Measurements from ENCODE around the gene RGS17. TPM values are rescaled to one million over a fixed set of nuclear protein-coding genes. Genes with fewer than 3 reads are reported as not detected.

The RGS17 gene
- total RNA-seq, 1 experiment from 2014 or later = 0.70 TPM

GRCh38 chr6:152981989-152982903 is 148.8 kb downstream of the RGS17 start:
- BruUV-seq (replicated peaks) = TSS peak; percentile 29
- Histone ChIP-seq H3K4me1 (replicated peaks; ENCODE audit: insufficient read depth) (peaks cover 37% of the 10 kb centered on the region), H4K20me1 (ENCODE audit: insufficient read depth) (peaks cover 28% of the 10 kb centered on the region), H3K9me2 (ENCODE audit: insufficient read depth) (no peaks in the 10 kb centered on the region), H2AFZ (peak overlapping the region; percentile 65; the same call in 1 of the 2 replicates), H3K27me3 (ENCODE audit: insufficient read depth, low read depth) (no peaks in the 10 kb centered on the region), H3K4me3 (peak overlapping the region; percentile 87), H3K79me2 (ENCODE audit: low read depth) (peaks cover 84% of the 10 kb centered on the region), H3K9me3 (ENCODE audit: insufficient read depth, low read depth) (no peaks in the 10 kb centered on the region), H3K4me2 (peak overlapping the region; percentile 80), H3K27ac (no peak overlapping the region), H3K36me3 (ENCODE audit: low read depth) (peaks cover 7% of the 10 kb centered on the region; the same call in 1 of the 2 replicates), H3F3A (ENCODE audit: insufficient read depth, low read depth) (peaks cover 23% of the 10 kb centered on the region)
- ChIA-PET CTCF (interaction anchor here (0.9 kb wide), 1 partner anchor 28 kb away, joined by 3 read pairs; no protein-coding TSS in a partner anchor), POLR2A (ENCODE audit: unreplicated experiment) (interaction anchor here (0.6 kb wide), 2 partner anchors 34 to 707 kb away, joined by 3 to 5 read pairs; no protein-coding TSS in a partner anchor)
- intact Hi-C loops (cut with micrococcal nuclease; ENCODE audit: unreplicated experiment) = no loop called here
- TF ChIP-seq EZH2 (IDR thresholded peaks at IDR 0.05; ENCODE audit: low read depth) = no peak
- no peak for DNase-seq

- no TSS peak for BruUV-seq (replicated peaks)
- CTCF ChIA-PET = no interaction called here
- peaks cover 26% of the 10 kb centered on the region for H4K20me1 ChIP-seq (ENCODE audit: insufficient read depth)
- peak overlapping the region; percentile 80 for H3K4me2 ChIP-seq
- H3K27ac ChIP-seq = no peak overlapping the region
- intact Hi-C loops (cut with micrococcal nuclease; ENCODE audit: unreplicated experiment) = no loop called here
- no peak for DNase-seq
- peaks cover 11% of the 10 kb centered on the region; the same call in 1 of the 2 replicates for H3K36me3 ChIP-seq (ENCODE audit: low read depth)
- H3K9me2 ChIP-seq (ENCODE audit: insufficient read depth) = no peaks in the 10 kb centered on the region
- peaks cover 85% of the 10 kb centered on the region for H3K79me2 ChIP-seq (ENCODE audit: low read depth)
- no peaks in the 10 kb centered on the region for H3K9me3 ChIP-seq (ENCODE audit: insufficient read depth, low read depth)
- POLR2A ChIA-PET (ENCODE audit: unreplicated experiment) = no interaction called here
- H3K4me3 ChIP-seq = peak overlapping the region; percentile 87
- H3K27me3 ChIP-seq (ENCODE audit: insufficient read depth, low read depth) = no peaks in the 10 kb centered on the region
- H3K4me1 ChIP-seq (replicated peaks; ENCODE audit: insufficient read depth) = peaks cover 37% of the 10 kb centered on the region
- TF ChIP-seq EZH2 (IDR thresholded peaks at IDR 0.05; ENCODE audit: low read depth) (no peak), CTCF (conservative IDR thresholded peaks at IDR 0.05) (no peak)
- H3F3A ChIP-seq (ENCODE audit: insufficient read depth, low read depth) = peaks cover 20% of the 10 kb centered on the region
- H2AFZ ChIP-seq = no peak overlapping the region
These were observed 149.9 kb downstream of the RGS17 start for GRCh38 chr6:152981219-152981618.

GRCh38 chr6:152980656-152981055 is 150.4 kb downstream of the RGS17 start:
- CTCF ChIA-PET = no interaction called here
- H3K4me1 ChIP-seq (replicated peaks; ENCODE audit: insufficient read depth) = peaks cover 37% of the 10 kb centered on the region
- H3K79me2 ChIP-seq (ENCODE audit: low read depth) = peaks cover 85% of the 10 kb centered on the region
- peak overlapping the region; percentile 87 for H3K4me3 ChIP-seq
- no TSS peak for BruUV-seq (replicated peaks)
- peaks cover 26% of the 10 kb centered on the region for H4K20me1 ChIP-seq (ENCODE audit: insufficient read depth)
- DNase-seq = no peak
- no peak overlapping the region for H2AFZ ChIP-seq
- peaks cover 23% of the 10 kb centered on the region for H3F3A ChIP-seq (ENCODE audit: insufficient read depth, low read depth)
- TF ChIP-seq CTCF (conservative IDR thresholded peaks at IDR 0.05) (no peak), EZH2 (IDR thresholded peaks at IDR 0.05; ENCODE audit: low read depth) (no peak)
- H3K9me3 ChIP-seq (ENCODE audit: insufficient read depth, low read depth) = no peaks in the 10 kb centered on the region
- no peaks in the 10 kb centered on the region for H3K27me3 ChIP-seq (ENCODE audit: insufficient read depth, low read depth)
- H3K9me2 ChIP-seq (ENCODE audit: insufficient read depth) = no peaks in the 10 kb centered on the region
- POLR2A ChIA-PET (ENCODE audit: unreplicated experiment) = no interaction called here
- no peak overlapping the region for H3K27ac ChIP-seq
- intact Hi-C loops (cut with micrococcal nuclease; ENCODE audit: unreplicated experiment) = no loop called here
- H3K4me2 ChIP-seq = peak overlapping the region; percentile 80
- peaks cover 6% of the 10 kb centered on the region; the same call in 1 of the 2 replicates for H3K36me3 ChIP-seq (ENCODE audit: low read depth)
